GM12878 (cell line): ENCODE measurements around the gene SYNGR3. TPM values are rescaled to one million over a fixed set of nuclear protein-coding genes. Genes with fewer than 3 reads are reported as not detected.

Source experiments
- ATAC-seq: fragments of 200-7000 bp; cut with Tn5 transposase; 3 replicates; pipeline ENCODE4 v1.9.1; 2020; ENCODE audit warnings: mild to moderate bottlenecking, moderate library complexity
- BruUV-seq: library from RNA; stranded (reverse); fragments of 400-500 nt; replicated peaks from 2 replicates; lab custom pipeline; 2021; lab: Mats Ljungman, UMichigan
- CTCF ChIA-PET: fragments of 300-600 bp; sonication (Branson Sonifier 250); formaldehyde crosslinking; extraction: SDS; loops from one replicate; lab custom pipeline; 2021; ENCODE audit warnings: inconsistent platforms; lab: Yijun Ruan, JAX
- POLR2A ChIA-PET: fragments of 350-600 bp; formaldehyde crosslinking; extraction: SDS; loops from one replicate; lab custom pipeline; 2021; ENCODE audit warnings: inconsistent platforms; lab: Charles Lee
- RAD21 ChIA-PET: fragments of 300-600 bp; sonication (Branson Sonifier 250); formaldehyde crosslinking; loops from one replicate; lab custom pipeline; 2023; ENCODE audit warnings: antibody characterized with exemption; ENCODE audit not compliant: unreplicated experiment; lab: Charles Lee
- SMC1A ChIA-PET: fragments of 300-600 bp; sonication (Branson Sonifier 250); formaldehyde crosslinking; loops from one replicate; lab custom pipeline; 2023; ENCODE audit not compliant: unreplicated experiment, uncharacterized antibody; lab: Charles Lee
- DNase-seq: peaks from one replicate; pipeline ENCODE4 v3.0.0-alpha.2; 2011; ENCODE audit warnings: low read depth, low spot score
- FAIRE-seq: peaks from 3 replicates; lab custom pipeline; 2011; peaks lifted over from hg19 to GRCh38; lab: Jason Lieb, UNC
- H2AFZ ChIP-seq: 2 replicates; pipeline ENCODE4 v1.6.0; 2011; ENCODE audit warnings: low read depth, low read length, control low read depth; ENCODE audit not compliant: control insufficient read depth
- H3K27ac ChIP-seq: 2 replicates; pipeline ENCODE4 v1.5.1; 2011; ENCODE audit warnings: control low read depth; ENCODE audit not compliant: control insufficient read depth, insufficient read depth
- H3K27me3 ChIP-seq, 2 experiments: replicated peaks in 1 of 2; 2 replicates each; pipeline versions ENCODE4 v1.6.0 to v1.6.1; 2011; ENCODE audit warnings: low read length in 1 of 2; ENCODE audit not compliant: control insufficient read depth in 2 of 2, insufficient read depth in 2 of 2
- H3K36me3 ChIP-seq, 2 experiments: 2 replicates each; pipeline ENCODE4 v1.5.1; 2011; ENCODE audit warnings: low read length in 1 of 2; ENCODE audit not compliant: control insufficient read depth in 2 of 2, insufficient read depth in 2 of 2
- H3K4me1 ChIP-seq: 2 replicates; pipeline ENCODE4 v1.6.1; 2011; ENCODE audit warnings: mild to moderate bottlenecking, low read length, moderate library complexity, mixed read lengths; ENCODE audit not compliant: control insufficient read depth, insufficient read depth
- H3K4me2 ChIP-seq: 2 replicates; pipeline ENCODE4 v1.6.0; 2011; ENCODE audit warnings: control low read depth; ENCODE audit not compliant: control insufficient read depth, insufficient read depth
- H3K4me3 ChIP-seq: fragments of 200-600 bp; sonication (generic); 2 replicates; pipeline ENCODE4 v1.5.1; 2016
- H3K79me2 ChIP-seq: 2 replicates; pipeline ENCODE4 v1.6.0; 2011; ENCODE audit warnings: low read length; ENCODE audit not compliant: control insufficient read depth, insufficient read depth
- H3K9ac ChIP-seq: 2 replicates; pipeline ENCODE4 v1.8.0; 2011; ENCODE audit warnings: low read length, control low read depth, mixed read lengths; ENCODE audit not compliant: control insufficient read depth, insufficient read depth
- H3K9me3 ChIP-seq: replicated peaks from 3 replicates; pipeline ENCODE4 v1.5.1; 2011; ENCODE audit warnings: mild to moderate bottlenecking, low read length; ENCODE audit not compliant: control insufficient read depth, insufficient read depth
- H4K20me1 ChIP-seq: 2 replicates; pipeline ENCODE4 v1.6.0; 2011; ENCODE audit not compliant: control insufficient read depth, insufficient read depth
- CBX3 ChIP-seq: fragments of 200-600 bp; sonication (generic); IDR thresholded peaks from 2 replicates; pipeline ENCODE4 v1.6.1; 2016; ENCODE audit warnings: low read depth, borderline replicate concordance
- CBX5 ChIP-seq: sonication (generic); IDR thresholded peaks from 2 replicates; pipeline ENCODE4 v1.6.1; 2016; ENCODE audit warnings: low read depth, moderate library complexity, mild to moderate bottlenecking, inconsistent platforms
- CEBPZ ChIP-seq: fragments of 150-350 bp; IDR thresholded peaks from 2 replicates; pipeline ENCODE4 v1.6.1; 2016; ENCODE audit warnings: low read depth, low read length
- FOS ChIP-seq: IDR thresholded peaks from 3 replicates; pipeline ENCODE4 v1.6.1; 2011; ENCODE audit warnings: borderline replicate concordance; ENCODE audit not compliant: insufficient read length; ENCODE audit errors: extremely low read depth
- HCFC1 ChIP-seq: fragments of 150-350 bp; IDR thresholded peaks from 2 replicates; pipeline ENCODE4 v1.6.1; 2014; ENCODE audit warnings: low read length
- HDAC2 ChIP-seq: fragments of 200-600 bp; sonication (generic); IDR thresholded peaks from 2 replicates; pipeline ENCODE4 v1.6.1; 2017
- MTA3 ChIP-seq: IDR thresholded peaks from 2 replicates; pipeline ENCODE4 v1.6.1; 2012; ENCODE audit warnings: low read length, inconsistent platforms, borderline replicate concordance
- RAD21 ChIP-seq: IDR thresholded peaks from 2 replicates; pipeline ENCODE4 v1.6.1; 2011; ENCODE audit warnings: mild to moderate bottlenecking, low read depth, low read length, moderate library complexity; ENCODE audit not compliant: insufficient read depth
- RELB ChIP-seq: fragments of 450-650 bp; IDR thresholded peaks from 2 replicates; pipeline ENCODE4 v1.6.1; 2017; ENCODE audit warnings: low read depth, mild to moderate bottlenecking, moderate library complexity
- TCF12 ChIP-seq: IDR thresholded peaks from 2 replicates; pipeline ENCODE4 v1.6.1; 2011; ENCODE audit warnings: low read depth, mild to moderate bottlenecking, low read length
- ZNF592 ChIP-seq: fragments of 450-650 bp; IDR thresholded peaks from 2 replicates; pipeline ENCODE4 v1.6.1; 2017; ENCODE audit warnings: mild to moderate bottlenecking, moderate library complexity
- WGBS: methylation state at CpG from one replicate; pipeline ENCODE4 v1.1.6; 2016; ENCODE audit warnings: low lambda C conversion rate; ENCODE audit not compliant: insufficient replicate concordance, insufficient coverage; ENCODE audit errors: missing lambda C conversion rate; 5-methylcytosine and 5-hydroxymethylcytosine counted together
- in situ Hi-C: fragments of 300-500 bp; cut with MboI; formaldehyde crosslinking; loops from 9 replicates; pipeline ENCODE4 v1.14.3; 2018; ENCODE audit warnings: mixed read lengths
- intact Hi-C: fragments of 100-400 bp; cut with micrococcal nuclease; formaldehyde crosslinking; loops from one replicate; pipeline ENCODE4 v1.14.2; 2022; ENCODE audit not compliant: unreplicated experiment
- polyA plus RNA-seq, 11 experiments: library from polyadenylated mRNA; depleted of rRNA in 4 of 11; unstranded in 6 of 11; stranded (reverse) in 5 of 11; fragments of >200 nt; fragmentation: Nextera tagmentation in 4 of 11; fragmentation: Illumina TruSeq in 1 of 11; extraction: Ambion mirVana in 4 of 11; extraction: Trizol in 1 of 11; gene quantifications; 1 replicate in 1 of 11; 2 replicates in 10 of 11; pipeline versions ENCODE4 v1.2.1 to v1.2.3, GENCODE V29; 2011 to 2016; ENCODE audit warnings: inconsistent platforms in 2 of 11, missing spikeins in 2 of 11, low read depth in 1 of 11
- total RNA-seq, 4 experiments: library from RNA; depleted of rRNA in 3 of 4; stranded (reverse); fragments of >200 nt in 3 of 4; fragmentation: Illumina TruSeq in 1 of 4; extraction: Trizol in 1 of 4; gene quantifications; 2 replicates each; pipeline versions ENCODE4 v1.2.1 to v1.2.3, GENCODE V29; 2013 to 2021

Gene SYNGR3
- total and polyA plus RNA-seq, 10 of the 15 experiments (the other 5 are each of a cell fraction or from before 2014, with no cell fraction given), result 1.2 to 18.1 (median 6.6) TPM

GRCh38 chr16:1987198-1987597, 2.6 kb upstream of the SYNGR3 start:
- Histone ChIP-seq H3K9ac (no peak overlapping the region), H3K79me2 (no peaks in the 10 kb centered on the region; the same call in none of the 2 replicates)
- in situ Hi-C loops, result no loop called here
- 96% methylated on average over 10 of the region's 10 CpGs for WGBS
- no peak for ATAC-seq
- RAD21 ChIA-PET, result no interaction called here
- TF ChIP-seq CEBPZ (no peak), TCF12 (no peak), CBX5 (no peak), ZNF592 (no peak), HCFC1 (no peak), CBX3 (no peak), HDAC2 (no peak), RELB (no peak), RAD21 (no peak), MTA3 (no peak), FOS (no peak)
- TF ChIP-seq, all 136 proteins: peak for 0
- H3K27ac ChIP-seq, result no peak overlapping the region
- H3K4me3 ChIP-seq, result no peak overlapping the region
- ChIA-PET CTCF (interaction anchor here (1.6 kb wide), 1 partner anchor 17 kb away, joined by 4 read pairs; no protein-coding TSS in a partner anchor), POLR2A (interaction anchor here (1.9 to 2.6 kb wide), 2 partner anchors 22 to 46 kb away, joined by 6 to 9 read pairs; partner anchors contain the start of gene RPS2), SMC1A (no interaction called here)
- FAIRE-seq, result no peak
- peaks cover 31% of the 10 kb centered on the region for H3K4me1 ChIP-seq
- intact Hi-C loops, result no loop called here
- no TSS peak for BruUV-seq
- H2AFZ ChIP-seq, result no peak overlapping the region
- H3K27me3 ChIP-seq, result 0 out of 4 replicates have a peak, but pooled peaks cover 0 to 3% of the 10 kb centered on the region in 2 experiments
- DNase-seq, result no peak
- no peak overlapping the region for H3K4me2 ChIP-seq
- H3K36me3 ChIP-seq, result peaks cover 5 to 6% of the 10 kb centered on the region in 2 experiments; a peak in 3 of 4 replicates
- no peaks in the 10 kb centered on the region for H4K20me1 ChIP-seq
- H3K9me3 ChIP-seq, result no peaks in the 10 kb centered on the region
